HepG2 (cell line): ENCODE results near the gene PLXNC1.

ENCODE experiments used
- AGO1 ChIP-seq: fragments of 200-400 bp; formaldehyde crosslinking; IDR thresholded peaks from 2 replicates; pipeline ENCODE4 v1.6.1; 2017; ENCODE audit warnings: mild to moderate bottlenecking, low read depth, low read length, moderate library complexity; ENCODE audit not compliant: poor library complexity, severe bottlenecking
- FOXM1 ChIP-seq: sonication (generic); formaldehyde crosslinking; IDR thresholded peaks from 2 replicates; pipeline ENCODE4 v1.5.0; 2020; ENCODE audit warnings: missing genetic modification reagents
- MXI1 ChIP-seq: IDR thresholded peaks from 3 replicates; pipeline ENCODE4 v1.6.1; 2012; ENCODE audit warnings: low read depth, low read length, inconsistent platforms, borderline replicate concordance
- SMARCC2 ChIP-seq: fragments of 450-650 bp; IDR thresholded peaks from 2 replicates; pipeline ENCODE4 v1.6.1; 2017; ENCODE audit warnings: antibody characterized with exemption, mild to moderate bottlenecking
- TAF1 ChIP-seq: sonication (generic); formaldehyde crosslinking; IDR thresholded peaks from 2 replicates; pipeline ENCODE4 v1.4.0; 2020; ENCODE audit warnings: missing genetic modification reagents
- TBP ChIP-seq: sonication (generic); formaldehyde crosslinking; IDR thresholded peaks from 2 replicates; pipeline ENCODE4 v1.5.0; 2020; ENCODE audit warnings: missing genetic modification reagents
- TF ChIP-seq, protein P1 (sequence below): sonication (generic); formaldehyde crosslinking; conservative IDR thresholded peaks from 2 replicates; pipeline ENCODE4 v1.8.1; 2023; ENCODE audit warnings: missing genetic modification reagents
- TF ChIP-seq, protein P2 (sequence below): sonication (generic); formaldehyde crosslinking; IDR thresholded peaks from 2 replicates; pipeline ENCODE4 v1.5.0; 2020; ENCODE audit warnings: mild to moderate bottlenecking, missing genetic modification reagents, moderate library complexity
- TF ChIP-seq, protein P3 (sequence below): sonication (generic); formaldehyde crosslinking; IDR thresholded peaks from 2 replicates; pipeline ENCODE4 v1.4.0; 2020; ENCODE audit warnings: missing genetic modification reagents
- TF ChIP-seq, protein P4 (sequence below): fragments of 450-650 bp; IDR thresholded peaks from 2 replicates; pipeline ENCODE4 v1.6.1; 2016
- TF ChIP-seq, protein P5 (sequence below): sonication (generic); formaldehyde crosslinking; IDR thresholded peaks from 2 replicates; pipeline ENCODE4 v1.4.0; 2020; ENCODE audit warnings: missing genetic modification reagents

DNA sequence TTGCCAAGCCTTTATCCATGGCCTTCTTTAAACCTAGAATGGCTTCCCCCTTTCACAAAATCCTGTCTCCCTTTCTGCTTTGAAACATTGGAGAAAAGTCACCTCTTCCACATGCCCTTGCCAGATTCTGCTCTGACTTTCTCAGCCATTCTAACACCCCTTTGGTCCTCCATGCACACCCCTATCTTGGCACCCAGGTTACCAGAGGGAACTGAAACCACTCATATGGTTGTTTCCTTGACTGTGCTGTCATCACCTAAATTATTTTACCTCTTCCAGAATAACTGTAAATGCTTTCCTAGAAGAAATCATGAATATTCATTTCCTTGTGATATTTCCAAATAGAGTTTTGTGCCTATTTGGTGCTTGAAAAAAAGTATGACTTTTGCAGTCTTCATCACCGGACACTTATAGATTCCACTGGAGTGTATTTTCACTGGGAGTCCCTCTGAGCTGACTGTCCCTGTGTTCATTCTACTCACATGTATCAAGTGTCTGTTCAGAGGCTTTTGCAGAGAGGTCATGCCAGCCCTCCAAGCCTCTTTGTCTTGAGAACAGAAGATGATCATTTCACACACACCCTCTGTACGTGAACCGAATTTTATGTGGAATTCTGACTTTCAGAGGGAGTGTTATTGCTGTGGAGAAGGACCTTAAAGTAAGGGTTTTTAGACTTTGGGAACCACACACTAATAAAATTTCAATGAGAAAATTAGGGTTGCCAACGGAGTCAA lies 74.1 kb downstream of the PLXNC1 start:
- TF ChIP-seq, protein P1, sequence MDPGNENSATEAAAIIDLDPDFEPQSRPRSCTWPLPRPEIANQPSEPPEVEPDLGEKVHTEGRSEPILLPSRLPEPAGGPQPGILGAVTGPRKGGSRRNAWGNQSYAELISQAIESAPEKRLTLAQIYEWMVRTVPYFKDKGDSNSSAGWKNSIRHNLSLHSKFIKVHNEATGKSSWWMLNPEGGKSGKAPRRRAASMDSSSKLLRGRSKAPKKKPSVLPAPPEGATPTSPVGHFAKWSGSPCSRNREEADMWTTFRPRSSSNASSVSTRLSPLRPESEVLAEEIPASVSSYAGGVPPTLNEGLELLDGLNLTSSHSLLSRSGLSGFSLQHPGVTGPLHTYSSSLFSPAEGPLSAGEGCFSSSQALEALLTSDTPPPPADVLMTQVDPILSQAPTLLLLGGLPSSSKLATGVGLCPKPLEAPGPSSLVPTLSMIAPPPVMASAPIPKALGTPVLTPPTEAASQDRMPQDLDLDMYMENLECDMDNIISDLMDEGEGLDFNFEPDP (CRISPR knock-in tag) = no peak
- TF ChIP-seq, protein P2, sequence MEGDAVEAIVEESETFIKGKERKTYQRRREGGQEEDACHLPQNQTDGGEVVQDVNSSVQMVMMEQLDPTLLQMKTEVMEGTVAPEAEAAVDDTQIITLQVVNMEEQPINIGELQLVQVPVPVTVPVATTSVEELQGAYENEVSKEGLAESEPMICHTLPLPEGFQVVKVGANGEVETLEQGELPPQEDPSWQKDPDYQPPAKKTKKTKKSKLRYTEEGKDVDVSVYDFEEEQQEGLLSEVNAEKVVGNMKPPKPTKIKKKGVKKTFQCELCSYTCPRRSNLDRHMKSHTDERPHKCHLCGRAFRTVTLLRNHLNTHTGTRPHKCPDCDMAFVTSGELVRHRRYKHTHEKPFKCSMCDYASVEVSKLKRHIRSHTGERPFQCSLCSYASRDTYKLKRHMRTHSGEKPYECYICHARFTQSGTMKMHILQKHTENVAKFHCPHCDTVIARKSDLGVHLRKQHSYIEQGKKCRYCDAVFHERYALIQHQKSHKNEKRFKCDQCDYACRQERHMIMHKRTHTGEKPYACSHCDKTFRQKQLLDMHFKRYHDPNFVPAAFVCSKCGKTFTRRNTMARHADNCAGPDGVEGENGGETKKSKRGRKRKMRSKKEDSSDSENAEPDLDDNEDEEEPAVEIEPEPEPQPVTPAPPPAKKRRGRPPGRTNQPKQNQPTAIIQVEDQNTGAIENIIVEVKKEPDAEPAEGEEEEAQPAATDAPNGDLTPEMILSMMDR = no peak
- TF ChIP-seq, protein P3, sequence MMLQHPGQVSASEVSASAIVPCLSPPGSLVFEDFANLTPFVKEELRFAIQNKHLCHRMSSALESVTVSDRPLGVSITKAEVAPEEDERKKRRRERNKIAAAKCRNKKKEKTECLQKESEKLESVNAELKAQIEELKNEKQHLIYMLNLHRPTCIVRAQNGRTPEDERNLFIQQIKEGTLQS (CRISPR knock-in tag) = no peak
- TF ChIP-seq, protein P4, sequence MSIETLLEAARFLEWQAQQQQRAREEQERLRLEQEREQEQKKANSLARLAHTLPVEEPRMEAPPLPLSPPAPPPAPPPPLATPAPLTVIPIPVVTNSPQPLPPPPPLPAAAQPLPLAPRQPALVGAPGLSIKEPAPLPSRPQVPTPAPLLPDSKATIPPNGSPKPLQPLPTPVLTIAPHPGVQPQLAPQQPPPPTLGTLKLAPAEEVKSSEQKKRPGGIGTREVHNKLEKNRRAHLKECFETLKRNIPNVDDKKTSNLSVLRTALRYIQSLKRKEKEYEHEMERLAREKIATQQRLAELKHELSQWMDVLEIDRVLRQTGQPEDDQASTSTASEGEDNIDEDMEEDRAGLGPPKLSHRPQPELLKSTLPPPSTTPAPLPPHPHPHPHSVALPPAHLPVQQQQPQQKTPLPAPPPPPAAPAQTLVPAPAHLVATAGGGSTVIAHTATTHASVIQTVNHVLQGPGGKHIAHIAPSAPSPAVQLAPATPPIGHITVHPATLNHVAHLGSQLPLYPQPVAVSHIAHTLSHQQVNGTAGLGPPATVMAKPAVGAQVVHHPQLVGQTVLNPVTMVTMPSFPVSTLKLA = no peak
- no peak for TF ChIP-seq AGO1
- no peak for TF ChIP-seq FOXM1 (CRISPR knock-in tag)
- no peak for TF ChIP-seq TBP (CRISPR knock-in tag)
- no peak for TF ChIP-seq SMARCC2
- TF ChIP-seq TAF1 (CRISPR knock-in tag) = no peak
- TF ChIP-seq, protein P5, sequence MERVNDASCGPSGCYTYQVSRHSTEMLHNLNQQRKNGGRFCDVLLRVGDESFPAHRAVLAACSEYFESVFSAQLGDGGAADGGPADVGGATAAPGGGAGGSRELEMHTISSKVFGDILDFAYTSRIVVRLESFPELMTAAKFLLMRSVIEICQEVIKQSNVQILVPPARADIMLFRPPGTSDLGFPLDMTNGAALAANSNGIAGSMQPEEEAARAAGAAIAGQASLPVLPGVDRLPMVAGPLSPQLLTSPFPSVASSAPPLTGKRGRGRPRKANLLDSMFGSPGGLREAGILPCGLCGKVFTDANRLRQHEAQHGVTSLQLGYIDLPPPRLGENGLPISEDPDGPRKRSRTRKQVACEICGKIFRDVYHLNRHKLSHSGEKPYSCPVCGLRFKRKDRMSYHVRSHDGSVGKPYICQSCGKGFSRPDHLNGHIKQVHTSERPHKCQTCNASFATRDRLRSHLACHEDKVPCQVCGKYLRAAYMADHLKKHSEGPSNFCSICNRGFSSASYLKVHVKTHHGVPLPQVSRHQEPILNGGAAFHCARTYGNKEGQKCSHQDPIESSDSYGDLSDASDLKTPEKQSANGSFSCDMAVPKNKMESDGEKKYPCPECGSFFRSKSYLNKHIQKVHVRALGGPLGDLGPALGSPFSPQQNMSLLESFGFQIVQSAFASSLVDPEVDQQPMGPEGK (CRISPR knock-in tag) = no peak
- no peak for TF ChIP-seq MXI1
